LHCN-M2 (cell line): Measurements from ENCODE around the gene GNLY. TPM values are rescaled to one million over a fixed set of nuclear protein-coding genes. Genes with fewer than 3 reads are reported as not detected.
A peak's percentile ranks its signal among the peaks of the same experiment; 100 is the strongest.
"Not testable (repeated sequence)": the region's sequence is repeated elsewhere in the genome, so short reads cannot be mapped to it uniquely, and the experiment has no call there.

Source experiments
- DNase-seq: peaks from one replicate; pipeline ENCODE4 v3.0.0-alpha.2; 2012; ENCODE audit warnings: low read depth
- total RNA-seq: library from RNA; depleted of rRNA; stranded (reverse); fragments of >200 nt; gene quantifications from 2 replicates; pipeline ENCODE4 v1.2.3, GENCODE V29; 2014

Gene GNLY
- total RNA-seq, 1 experiment from 2014 or later: not detected

DNA sequence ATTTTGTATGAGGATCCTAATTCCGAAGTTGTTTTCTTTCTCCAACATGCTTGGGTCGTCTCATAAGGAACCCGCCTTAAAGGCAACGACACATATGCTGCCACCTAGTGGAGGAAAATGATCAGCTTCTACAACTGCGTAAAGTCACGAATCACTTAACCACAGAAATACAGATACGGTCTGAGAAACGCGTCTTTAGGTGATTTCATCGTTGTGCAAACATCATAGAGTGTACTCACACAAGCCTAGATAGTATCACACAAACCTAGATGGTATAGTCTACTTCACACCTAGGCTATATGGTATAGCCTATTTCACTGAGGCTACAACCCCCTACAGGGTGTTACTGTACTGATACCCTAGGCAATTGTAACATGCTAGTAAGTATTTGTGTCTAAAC, 13.1 kb downstream of the GNLY start:
- peak; percentile 88 for DNase-seq

GRCh38 chr2:85708641-85709040, 14.5 kb downstream of the GNLY start:
- peak; percentile 72 for DNase-seq

GRCh38 chr2:85709401-85709811, 15.2 kb downstream of the GNLY start:
- peak; percentile 45 for DNase-seq

DNA sequence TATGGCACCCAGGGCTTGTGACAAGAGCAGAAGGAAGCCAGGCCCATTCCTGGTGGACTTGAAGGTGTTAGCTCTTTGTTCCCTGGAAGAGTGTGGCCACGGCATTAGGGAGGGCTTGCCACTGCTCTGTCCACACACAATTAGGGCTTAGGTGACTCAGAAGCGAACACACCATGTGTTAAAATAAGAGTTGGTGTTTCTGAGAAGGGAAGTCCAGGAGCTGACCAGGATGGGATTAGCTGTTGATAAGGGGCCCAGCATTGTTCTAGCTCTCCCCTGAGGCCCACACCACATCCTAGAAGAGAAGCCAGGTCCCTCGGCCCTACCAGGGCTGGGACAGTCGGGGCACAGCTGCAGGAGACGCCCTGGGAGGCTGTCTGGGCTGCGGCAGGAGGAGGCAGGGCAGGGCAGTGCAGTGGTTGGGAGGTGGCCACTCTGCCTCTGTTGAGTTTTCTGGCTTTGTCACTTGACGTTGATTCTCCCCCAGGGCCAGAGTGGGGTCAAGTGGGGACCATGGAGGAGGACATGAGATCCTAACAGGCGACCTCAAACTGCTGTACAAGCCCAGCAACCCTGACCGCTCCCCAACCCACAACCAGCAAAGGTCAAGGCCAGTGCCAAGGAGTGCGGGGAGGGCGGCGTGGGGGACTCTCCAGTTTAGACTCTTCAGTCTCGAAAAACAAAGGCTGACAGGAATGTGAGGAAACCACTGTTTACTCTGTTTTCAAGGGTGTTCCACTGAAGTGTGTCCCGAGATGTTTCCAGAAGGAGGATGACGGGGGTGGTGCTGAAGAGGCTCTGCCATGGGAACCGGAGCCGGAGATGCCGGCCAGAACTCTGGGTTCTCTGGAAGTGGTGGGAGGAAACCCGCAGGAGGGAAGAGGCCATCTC, 16.8 kb downstream of the GNLY start:
- peak; percentile 45 for DNase-seq

DNA sequence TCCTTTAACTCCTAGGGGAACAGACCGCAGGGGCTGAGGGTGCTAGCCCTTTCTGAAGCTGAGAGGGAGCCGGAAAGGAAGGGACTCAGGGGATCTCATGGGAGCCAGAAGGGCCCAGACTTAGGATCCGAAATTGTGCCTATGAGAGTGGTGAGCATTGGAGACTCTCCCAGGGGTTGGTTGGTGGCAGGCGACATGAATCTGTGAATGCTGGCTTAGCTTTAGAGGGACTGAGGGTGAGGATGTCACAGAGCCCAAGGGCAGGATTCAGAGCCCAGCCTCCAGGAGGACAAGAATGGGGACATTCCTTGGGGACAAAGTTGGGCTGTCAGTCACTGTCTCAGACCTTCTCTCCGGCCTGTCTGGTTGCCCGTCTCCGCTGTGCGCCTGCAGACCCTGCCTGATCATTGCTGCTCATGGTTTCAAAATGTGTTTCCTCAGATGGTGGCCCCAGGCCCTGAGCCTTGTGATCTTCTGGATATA, 17.5 kb downstream of the GNLY start:
- DNase-seq: no peak

GRCh38 chr2:85712336-85712735, 18.2 kb downstream of the GNLY start:
- no peak for DNase-seq

DNA sequence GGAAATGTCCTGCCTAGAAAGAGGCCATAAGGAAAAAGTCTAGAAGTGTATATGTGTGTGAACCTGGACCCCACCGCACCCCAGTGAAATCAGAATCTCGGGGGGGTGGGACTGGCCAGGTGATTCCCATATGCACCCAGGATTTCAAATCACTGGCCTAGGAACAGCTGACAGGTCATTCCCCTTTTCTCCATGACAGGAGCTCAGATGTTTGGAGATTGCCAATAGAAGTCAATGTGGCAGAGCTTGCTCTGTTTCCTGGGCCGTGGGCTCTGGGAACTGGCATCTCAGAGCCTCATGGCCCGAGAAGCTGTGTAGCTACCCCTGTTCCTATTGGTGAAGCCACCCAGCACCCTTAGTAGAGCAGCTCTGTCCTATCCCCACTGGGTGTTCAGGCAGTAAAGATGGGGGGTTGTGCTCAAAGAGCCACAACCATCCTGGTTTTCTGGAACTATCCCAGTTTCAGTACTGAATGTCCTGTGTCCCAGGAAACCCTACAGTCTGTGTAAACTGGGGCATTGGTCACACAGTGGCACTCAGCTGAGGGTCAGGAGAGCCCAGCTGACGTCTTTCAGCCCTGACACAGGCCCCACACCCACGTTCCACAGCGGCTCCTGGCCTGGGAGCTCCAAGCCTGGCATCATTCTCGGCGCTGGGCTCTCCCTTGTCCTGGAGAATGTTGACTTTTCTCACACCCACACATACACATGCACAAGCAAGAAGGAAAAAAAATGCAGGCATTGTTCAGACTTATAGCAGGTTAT, 18.9 kb downstream of the GNLY start:
- DNase-seq: peak; percentile 37

DNA sequence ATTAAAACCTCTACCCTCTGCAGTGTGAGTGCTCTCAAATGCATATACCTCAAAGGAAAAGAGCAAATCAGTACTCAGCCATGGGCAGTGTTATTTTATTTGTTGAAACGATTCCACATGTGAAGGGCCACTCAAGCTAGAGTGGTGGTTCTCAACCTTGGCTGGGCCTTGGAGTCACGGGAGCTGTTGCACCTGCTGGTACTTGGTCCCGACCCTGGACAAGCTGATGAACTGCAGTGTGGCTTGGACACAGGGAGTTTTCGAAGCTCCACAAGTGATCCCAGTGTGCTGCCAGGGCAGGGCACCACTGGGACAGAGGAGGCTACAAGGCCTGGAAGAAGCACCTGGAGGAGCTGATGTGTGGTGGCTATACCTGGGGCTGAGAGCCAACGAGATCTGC, 19.7 kb downstream of the GNLY start:
- DNase-seq: no peak

DNA sequence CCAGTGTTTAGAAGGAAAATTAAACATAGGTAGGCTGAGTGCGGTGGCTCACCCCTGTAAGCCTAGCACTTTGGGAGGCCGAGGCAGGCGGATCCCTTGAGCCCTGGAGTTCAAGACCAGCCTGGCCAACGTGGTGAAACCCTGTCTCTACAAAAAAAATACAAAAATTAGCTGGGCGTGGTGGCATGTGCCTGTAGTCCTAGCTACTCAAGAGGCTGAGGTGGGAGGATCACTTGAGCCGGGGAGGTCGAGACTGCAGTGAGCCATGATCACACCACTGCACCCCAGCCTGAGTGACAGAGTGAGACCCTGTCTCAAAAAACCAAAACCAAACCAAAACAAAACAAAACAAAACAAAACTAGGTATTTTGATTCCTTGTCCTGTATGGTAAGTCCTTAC, 20.3 kb downstream of the GNLY start:
- not testable (repeated sequence) for DNase-seq

DNA sequence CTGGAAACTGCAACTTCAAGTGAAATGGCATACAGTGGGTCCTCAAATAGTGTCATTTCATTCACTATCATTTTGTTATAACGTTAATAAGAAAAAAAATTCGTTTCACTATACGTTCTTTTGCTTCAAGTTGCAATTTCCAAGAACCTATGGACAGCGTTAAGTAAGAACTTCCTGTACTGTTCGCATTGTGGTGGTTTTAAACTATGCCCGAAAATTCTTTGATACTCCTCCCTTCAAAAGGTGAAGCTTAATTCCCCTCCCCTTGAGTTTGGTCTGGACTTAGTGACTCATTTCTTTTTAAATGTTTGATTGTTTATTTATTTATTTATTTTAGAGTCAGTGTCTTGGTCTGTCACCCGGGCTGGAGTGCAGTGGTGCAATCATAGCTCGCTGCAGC, 20.7 kb downstream of the GNLY start:
- no peak for DNase-seq

GRCh38 chr2:85716346-85716914, 22.3 kb downstream of the GNLY start:
- DNase-seq: no peak

DNA sequence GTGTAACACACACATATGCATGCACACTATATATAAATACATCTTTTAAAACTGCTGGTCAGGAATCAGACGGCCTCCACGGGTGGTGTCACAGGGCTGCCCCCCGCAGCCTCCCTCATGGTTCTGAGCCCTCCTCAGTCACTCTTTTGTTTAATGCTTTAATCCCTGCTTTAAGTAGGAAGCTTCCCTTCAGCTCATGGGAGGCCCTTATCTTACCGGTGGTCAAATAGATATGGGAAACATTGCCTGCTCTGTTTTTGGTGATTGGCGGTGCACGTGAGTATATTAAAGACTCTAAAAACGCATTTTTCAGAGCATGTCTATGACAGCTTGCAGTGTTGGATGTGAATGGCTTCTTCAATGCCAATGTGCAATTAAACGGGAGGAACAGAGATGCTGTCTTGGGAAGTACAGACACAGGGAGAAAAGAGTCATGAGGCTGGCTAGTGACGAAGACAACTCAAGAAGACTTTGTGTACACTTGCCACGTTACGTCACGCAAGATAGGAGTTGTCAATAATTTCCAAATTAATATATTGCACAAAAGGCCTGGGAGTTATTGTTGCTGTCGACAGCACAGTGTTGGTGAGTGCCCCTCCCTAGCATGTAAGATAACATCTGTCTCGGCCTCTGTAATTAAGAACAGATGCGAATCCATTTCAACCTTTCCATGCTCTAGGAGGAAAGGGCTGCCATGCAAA, 23.3 kb downstream of the GNLY start:
- no peak for DNase-seq

DNA sequence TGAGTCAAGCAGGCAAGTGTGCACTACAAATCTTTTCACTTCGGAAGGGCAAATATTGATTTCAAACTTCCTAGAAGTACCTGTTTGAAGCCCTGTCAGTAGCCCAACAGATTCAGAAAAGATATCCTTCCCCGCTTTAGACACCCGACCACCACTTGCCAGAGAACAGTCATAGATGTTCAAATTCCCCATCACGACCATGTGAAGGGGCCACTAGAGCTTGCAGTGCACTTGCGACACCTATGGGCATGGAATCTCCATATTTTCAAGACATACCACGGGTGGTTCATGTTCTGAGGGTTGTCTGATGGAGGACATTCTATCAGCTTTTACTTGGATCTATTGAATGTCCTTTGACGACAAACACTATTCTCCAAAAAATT, 23.8 kb downstream of the GNLY start:
- no peak for DNase-seq

- DNase-seq: no peak
Measured at GRCh38 chr2:85718885-85719492, 24.8 kb downstream of the GNLY start.

- DNase-seq: no peak
Measured at GRCh38 chr2:85719609-85720240, 25.6 kb downstream of the GNLY start.

- no peak for DNase-seq
Measured at GRCh38 chr2:85720533-85720932, 26.4 kb downstream of the GNLY start.

DNA sequence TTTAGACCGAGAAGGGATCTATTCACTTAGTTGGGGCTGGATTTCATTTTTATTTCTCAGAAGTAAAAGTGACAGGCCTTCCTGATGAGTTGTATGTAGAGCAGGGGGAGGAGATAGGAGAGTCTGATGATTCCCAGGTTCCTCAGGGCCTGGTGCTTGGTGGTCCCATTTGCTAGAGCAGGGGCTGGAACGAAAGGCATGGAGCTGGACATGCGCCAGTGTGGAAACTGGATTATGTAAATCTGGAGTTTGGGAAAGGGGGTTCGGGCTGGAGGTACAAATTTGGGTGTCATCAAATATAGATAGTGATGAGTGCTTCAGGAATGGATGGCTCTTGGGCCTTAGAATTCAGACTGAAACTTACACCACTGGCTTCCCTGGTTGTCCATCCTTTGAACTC, 27.5 kb downstream of the GNLY start:
- no peak for DNase-seq

- DNase-seq: no peak
Measured at GRCh38 chr2:85722519-85722918, 28.4 kb downstream of the GNLY start.

- DNase-seq: no peak
Measured at GRCh38 chr2:85723707-85724360, 29.7 kb downstream of the GNLY start.

GRCh38 chr2:85724731-85725181, 30.6 kb downstream of the GNLY start:
- DNase-seq: no peak
